Coronary artery (tissue), 2 donors: ENCODE measurements around the gene AKR7A3.
A peak's percentile ranks its signal among the peaks of the same experiment; 100 is the strongest.
"Not testable (repeated sequence)": the region's sequence is repeated elsewhere in the genome, so short reads cannot be mapped to it uniquely, and the experiment has no call there.

ENCODE experiments used
- DNase-seq: peaks from one replicate; pipeline ENCODE4 v3.0.0-alpha.2; 2017; ENCODE audit warnings: low spot score
- H3K27ac ChIP-seq, 2 donors: fragments of 200-600 bp; sonication (generic); one replicate each; pipeline ENCODE4 v1.5.1; 2016 to 2019
- H3K4me3 ChIP-seq: fragments of 200-600 bp; sonication (generic); 2 replicates; pipeline ENCODE4 v1.5.1; 2016; ENCODE audit warnings: mild to moderate bottlenecking, moderate library complexity
- CTCF ChIP-seq: fragments of 200-600 bp; sonication (generic); IDR thresholded peaks from one replicate; pipeline ENCODE4 v1.5.1; 2019; ENCODE audit warnings: antibody characterized with exemption

The AKR7A3 gene

GRCh38 chr1:19287436-19288185, 959 bp downstream of the AKR7A3 start:
- no peak overlapping the region for H3K27ac ChIP-seq
- DNase-seq: no peak
- no peak for TF ChIP-seq CTCF
- no peak overlapping the region for H3K4me3 ChIP-seq

GRCh38 chr1:19285807-19286206, 2.8 kb downstream of the AKR7A3 start:
- H3K27ac ChIP-seq, DNase-seq: not testable (repeated sequence)

GRCh38 chr1:19285366-19285765, 3.2 kb downstream of the AKR7A3 start:
- H3K4me3 ChIP-seq, H3K27ac ChIP-seq, DNase-seq: not testable (repeated sequence)

More at GRCh38 chr1:19285807-19286206, 2.8 kb downstream of the AKR7A3 start:
- H3K4me3 ChIP-seq: not testable (repeated sequence)

GRCh38 chr1:19284881-19285280, 3.7 kb downstream of the AKR7A3 start:
- no peak for DNase-seq
- Histone ChIP-seq H3K27ac (no peak overlapping the region), H3K4me3 (no peak overlapping the region)
- no peak for TF ChIP-seq CTCF

GRCh38 chr1:19283891-19284290, 4.7 kb downstream of the AKR7A3 start:
- Histone ChIP-seq H3K27ac (no peak overlapping the region), H3K4me3 (no peak overlapping the region)
- no peak for TF ChIP-seq CTCF
- DNase-seq: no peak

- Histone ChIP-seq H3K4me3 (no peak overlapping the region), H3K27ac (no peak overlapping the region)
- TF ChIP-seq CTCF: no peak
- DNase-seq: no peak
These were observed 13.9 kb downstream of the AKR7A3 start for GRCh38 chr1:19274636-19275035.

GRCh38 chr1:19273844-19274531, 14.6 kb downstream of the AKR7A3 start:
- DNase-seq, H3K27ac ChIP-seq: not testable (repeated sequence)
- peak overlapping the region; percentile 27 for H3K4me3 ChIP-seq

GRCh38 chr1:19273106-19273843, 15.3 kb downstream of the AKR7A3 start:
- Histone ChIP-seq H3K27ac (no peak overlapping the region), H3K4me3 (peak overlapping the region; percentile 27)
- no peak for TF ChIP-seq CTCF
- DNase-seq: no peak
